ENCODE results near the gene NOTCH1.
A peak's percentile ranks its signal among the peaks of the same experiment; 100 is the strongest.

The NOTCH1 gene

DNA sequence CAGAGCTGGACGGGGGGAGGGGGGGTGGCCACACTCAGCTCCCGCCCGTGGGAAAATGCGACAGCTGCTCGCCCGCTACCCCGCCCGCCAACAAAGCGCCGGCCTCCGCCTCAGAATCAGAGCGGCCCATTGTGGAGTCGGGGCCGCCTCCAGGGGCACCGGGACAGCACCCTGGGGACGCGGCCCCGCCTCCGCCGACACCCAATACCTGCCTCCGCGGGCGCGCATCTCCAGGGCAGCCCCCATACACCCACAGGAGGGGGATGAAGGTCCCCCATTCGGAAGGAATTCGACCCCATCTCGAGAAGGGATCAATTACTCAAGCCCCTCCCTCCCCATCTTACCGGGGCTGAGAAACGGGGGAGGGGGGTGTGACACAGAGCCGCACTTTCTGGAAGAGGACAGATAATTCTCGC is 1.3 kb downstream of the NOTCH1 start:
- peak; percentile 44 for DNase-seq

DNA sequence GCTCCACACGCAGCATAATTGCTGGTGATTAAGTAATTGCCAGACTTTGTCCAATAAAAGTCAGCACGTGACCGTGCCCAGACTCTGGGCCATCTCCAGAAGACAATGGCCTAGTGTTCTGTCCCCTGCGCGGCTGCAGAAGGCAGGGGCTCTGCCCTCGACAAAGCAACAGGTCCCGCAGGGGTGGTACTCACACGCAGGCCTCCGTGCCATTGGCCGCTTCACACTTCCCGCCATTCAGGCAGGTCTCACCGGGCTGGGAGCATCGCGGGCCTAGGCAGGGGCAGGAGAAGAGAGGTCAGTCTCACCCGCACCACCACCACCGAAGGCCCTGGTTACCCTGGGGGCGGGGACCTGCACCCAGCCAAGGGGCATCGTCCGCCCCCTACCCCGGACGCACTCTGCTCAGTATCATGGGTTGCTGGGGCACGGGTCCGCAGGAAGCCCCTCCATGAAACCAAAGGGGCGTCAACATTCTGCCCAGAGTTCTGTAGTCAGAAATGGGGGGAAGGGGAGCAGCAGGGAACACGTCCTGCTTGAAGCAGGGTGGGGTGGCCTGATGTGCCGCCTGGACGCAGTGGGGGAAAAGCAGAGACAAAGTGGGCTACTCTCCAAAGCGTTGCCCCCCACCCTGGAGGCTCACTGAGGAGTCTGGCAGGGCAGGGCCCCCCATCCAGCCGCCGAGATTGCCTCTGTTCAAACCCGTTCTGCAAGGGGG is 1.9 kb downstream of the NOTCH1 start:
- DNase-seq, result no peak

DNA sequence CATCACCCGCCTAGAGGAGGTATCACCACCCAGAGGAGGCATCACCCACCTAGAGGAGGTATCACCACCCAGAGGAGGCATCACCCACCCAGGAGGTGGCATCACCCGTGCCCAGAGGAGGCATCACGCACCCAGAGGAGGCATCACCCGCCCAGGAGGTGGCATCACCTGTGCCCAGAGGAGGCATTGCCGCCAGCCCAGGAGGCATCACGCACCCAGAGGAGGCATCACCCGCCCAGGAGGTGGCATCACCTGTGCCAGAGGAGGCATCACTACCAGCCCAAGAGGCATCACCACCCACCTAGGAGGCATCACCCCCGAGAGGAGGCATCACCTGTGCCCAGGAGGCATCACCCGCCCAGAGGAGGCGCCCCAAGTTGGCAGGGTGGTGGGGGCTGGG is 2.6 kb downstream of the NOTCH1 start:
- no peak for DNase-seq

DNA sequence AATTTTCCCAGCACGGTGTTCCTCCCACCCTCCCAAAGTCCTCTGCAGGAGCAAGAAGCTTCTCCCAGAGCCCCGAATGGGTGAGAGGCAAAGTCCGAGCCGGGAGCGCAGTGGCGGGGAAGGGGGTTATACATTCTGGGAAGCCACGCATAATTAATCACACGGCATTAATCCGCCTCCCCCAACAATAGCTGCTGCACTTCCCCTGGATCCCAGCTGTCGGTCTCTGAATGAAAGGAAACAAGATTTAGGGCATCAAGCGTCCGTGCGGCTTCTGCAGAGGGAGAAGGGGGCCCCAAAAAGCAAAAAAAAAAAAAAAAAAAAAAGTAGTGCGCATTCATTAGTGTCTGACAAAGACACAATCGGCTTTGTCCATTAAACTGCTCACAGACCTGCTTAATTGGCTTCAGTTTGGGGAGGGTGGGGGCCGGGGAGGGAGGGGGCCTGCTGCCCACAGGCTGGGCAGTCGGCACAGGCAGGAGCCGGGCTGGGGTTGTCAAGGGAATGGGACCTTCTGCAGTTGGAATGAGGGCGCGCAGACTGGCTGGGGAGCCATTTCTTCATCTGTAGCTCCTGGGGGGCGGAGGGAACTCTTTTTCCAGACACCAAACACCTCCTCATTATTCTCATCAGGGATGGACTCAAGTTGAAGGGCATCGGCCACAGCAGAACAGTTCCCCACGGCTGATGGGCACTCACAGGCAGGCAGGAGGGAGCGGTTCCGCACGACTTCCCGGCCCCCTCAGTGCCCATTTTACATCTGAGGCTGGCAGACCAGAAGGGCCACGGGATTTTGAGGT is 3.4 kb downstream of the NOTCH1 start:
- no peak for DNase-seq

DNA sequence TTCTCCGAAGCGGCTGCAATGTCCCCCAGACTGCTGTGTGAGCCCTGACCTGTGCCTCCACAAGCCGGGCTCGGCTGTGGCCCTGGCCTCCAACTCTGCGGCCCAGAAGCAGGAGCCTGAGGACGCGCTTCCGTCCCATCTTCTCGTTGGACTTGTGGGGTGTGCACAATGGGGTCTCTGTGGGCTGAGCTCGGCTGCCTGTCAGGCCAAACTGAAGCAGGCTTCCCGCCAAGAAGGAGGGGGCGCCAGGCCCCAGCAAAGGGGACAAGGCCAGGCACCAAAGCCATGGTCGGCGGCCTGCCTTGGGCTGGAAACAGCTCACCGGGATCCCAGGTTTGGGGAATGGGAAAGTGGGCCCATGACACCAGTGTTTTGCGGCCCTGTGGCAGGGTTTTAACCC is 4.1 kb downstream of the NOTCH1 start:
- no peak for DNase-seq

DNA sequence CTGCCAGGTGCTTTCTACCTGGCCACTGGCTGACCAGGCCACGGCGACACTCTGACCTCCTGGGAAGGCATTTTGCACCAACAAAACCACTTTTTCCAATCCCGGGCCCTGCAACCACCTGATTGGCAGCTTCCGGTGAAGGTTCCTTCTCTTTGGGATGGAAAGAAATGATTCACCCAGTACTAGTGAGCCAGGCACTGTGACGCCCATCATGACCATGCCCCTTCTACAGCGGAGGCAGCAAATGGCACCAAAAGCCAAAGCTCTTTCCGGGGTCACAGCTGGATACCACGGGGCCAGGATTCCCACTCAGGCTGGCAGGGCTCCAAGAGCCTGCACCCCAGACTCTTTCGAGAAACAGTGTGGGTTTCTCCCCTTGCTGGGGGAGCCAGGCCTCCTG is 4.7 kb downstream of the NOTCH1 start:
- DNase-seq, result no peak

DNA sequence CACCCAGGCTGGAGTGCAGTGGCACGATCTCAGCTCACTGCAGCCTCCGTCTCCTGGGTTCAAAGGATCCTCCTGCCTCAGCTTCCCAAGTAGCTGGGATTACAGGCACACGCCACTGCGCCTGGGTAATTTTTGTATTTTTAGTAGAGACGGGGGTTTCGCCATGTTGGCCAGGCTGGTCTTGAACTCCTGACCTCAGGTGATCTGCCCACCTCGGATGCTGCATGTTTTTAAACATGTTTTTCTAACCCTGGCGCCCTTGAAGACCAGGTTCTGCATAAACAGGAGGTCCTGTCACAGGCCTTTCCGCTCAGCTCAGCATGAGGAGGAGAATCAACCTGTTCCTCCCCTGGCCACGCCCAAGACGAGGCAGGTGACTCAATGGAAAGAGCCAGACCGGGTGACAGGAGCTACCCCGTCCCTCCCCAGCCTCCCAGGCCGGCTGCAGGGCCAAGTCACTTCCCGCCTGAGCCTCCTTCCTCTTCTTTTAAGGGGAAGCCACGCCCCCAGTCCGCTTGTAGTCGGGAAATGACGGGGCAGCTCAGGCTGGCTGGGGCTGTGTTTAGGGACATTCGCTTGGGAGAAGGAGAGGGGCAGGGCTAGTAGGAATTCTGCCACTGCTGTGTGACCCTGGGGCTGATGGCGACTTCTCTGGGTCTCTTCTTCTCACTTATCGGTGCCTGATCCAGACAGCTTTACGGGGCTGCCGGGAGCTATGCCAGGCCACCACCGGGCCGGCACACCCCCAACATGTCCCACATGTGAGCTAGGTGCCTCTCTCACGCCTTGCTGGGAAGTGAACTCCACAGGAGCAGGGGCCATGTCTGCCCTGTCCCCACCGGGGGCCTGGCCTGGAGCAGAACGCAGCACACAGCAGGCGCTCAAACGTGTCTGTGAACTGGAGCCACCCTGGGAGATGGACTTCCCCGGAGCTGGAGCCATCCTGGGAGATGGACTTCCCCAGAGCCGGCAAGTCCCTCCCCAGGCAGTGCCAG is 6.1 kb downstream of the NOTCH1 start:
- DNase-seq, result peak; percentile 98

DNA sequence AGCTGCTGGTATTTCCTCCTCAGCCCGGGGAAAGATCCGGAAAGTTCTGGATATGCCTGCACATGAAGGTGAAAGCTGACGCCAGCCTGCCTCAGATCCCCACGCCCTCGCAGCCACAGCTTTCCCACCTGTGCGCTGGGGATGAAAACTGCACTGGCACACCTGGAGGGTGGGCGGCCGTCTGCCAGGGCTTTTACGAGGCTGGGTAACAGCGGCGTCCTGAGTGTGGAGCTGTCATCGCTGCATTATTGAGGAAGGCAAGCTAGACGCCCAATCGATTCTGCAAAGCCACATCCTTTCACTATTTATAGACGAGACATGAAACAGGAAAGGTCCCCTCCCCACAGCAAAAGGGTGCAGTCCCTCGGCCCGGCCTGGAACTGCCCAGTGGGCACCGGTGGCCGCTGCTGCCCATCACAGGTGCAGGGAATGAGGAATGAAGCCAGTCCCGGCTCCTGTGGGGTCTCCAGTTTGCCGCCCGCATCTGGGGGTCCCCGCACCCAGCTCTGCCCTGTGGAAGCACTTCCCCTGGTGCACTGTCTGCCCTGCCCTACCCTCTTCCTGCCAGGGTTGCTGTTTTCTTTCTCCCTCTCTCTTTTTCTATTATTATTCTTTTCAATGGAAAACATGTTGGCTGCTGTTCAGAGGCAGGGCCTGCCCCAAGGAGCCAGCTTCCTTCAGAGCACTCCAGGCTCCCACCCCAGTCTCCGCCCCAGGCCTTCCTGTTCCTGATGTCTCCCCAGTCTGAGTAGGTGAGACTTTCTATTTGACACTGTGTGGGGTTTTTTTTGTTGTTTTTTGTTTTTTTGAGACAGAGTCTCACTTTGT is 7.0 kb downstream of the NOTCH1 start:
- peak; percentile 89 for DNase-seq

DNA sequence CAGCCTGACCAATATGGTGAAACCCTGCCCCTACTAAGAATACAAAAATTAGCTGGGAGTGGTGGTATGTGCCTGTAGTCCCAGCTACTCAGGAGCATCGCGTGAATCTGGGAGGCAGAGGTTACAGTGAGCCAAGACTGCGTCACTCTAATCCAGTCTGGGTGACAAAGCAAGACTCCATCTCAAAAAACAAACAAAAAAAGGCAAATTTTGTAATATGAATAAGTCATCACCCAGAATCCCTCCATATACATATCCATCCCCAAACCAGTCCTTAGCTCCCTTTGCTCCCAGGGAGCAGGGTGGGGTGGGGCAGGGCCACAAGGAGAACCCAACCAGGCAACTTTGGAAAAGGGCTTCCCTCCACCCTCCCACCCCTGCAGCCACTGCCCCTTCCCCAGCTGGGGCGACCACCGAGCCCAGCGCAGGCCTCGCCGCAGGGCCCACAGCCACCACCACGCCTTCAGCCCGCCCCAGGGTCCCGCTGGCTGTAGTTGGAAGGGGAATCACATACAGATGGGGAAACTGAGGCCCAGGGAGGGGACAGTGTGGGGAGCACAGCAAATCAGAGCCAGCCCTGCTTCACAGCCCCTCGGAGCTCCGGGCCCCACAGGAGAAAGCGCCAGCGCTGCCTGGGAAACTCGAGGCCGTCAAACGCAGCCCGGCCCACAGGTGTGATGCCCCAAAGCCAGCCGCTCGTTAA is 7.8 kb downstream of the NOTCH1 start:
- DNase-seq, result no peak

DNA sequence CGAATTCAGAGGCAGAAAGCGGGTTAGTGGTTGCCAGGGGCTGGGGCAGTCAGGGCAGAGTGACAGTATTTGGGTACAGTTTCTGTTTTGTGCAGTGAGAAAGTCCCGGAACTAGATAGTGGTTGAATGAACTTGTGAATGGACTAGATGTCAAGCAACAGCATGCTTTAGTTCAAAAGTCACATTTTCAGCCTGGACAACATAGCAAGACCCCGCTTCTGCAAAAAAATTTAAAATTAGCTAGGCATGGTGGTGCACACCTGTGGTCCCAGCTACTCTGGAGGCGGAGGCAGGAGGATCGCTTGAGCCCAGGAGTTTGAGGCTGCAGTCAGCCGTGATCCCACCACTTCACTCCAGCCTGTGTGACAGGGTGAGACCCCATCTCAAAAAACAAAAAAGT is 8.4 kb downstream of the NOTCH1 start:
- DNase-seq, result no peak

DNA sequence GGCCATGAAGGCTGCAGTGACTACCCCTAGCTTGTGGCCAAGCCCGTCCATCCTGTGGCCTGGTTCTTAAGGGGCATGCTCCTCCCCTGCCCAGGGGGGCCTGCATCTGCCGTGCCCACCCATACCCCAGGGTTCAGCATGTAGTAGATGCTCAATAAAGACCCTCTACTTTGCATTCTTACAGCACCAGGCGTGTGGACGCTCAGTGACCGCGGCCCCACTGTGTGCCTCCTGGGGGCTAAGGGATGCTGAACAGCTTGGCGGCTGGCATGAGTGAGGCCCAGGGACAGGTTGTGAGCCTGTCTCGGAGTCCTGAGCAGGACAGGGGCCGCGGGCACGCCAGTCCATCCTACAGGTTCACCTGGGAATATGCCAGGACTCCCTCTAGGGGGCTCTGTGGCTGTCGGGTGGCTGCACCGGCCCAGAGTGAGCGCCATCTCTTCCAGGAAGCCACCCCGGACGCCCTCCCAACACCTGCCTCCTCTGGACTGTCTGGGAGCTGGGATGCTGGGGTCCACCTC is 9.1 kb downstream of the NOTCH1 start:
- DNase-seq, result no peak

DNA sequence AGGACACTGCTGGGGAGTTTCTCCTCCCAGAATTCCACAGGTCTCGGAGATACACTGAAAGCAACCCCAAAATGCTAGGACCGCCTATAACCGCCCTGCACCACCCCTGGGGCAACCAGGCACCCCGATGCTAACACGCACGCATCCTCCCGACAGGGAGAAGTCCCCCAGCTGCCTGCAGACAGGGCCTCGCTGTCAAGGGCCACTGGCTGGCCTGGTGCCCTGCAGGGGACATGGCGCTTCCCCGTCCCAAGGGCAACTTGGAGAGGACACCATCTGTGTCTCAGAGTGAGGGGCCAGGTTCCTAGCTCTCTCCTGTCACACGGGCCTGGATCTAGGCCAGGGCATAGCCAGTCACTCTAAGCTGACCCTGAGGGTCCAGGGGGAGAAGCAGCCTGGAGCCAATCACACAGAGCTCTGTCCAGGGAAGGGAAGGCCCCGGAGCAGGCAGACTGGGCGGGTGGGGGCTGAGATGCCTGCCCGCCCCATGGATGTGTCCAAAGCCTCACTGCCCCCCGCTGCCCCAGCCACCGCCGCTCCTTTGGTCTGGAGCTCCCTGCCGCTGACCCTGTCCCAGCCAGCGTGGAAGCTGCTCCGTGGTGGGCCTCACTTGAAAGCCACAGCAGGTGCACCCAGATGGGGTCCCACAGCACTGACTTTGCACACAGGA is 9.7 kb downstream of the NOTCH1 start:
- no peak for DNase-seq

DNA sequence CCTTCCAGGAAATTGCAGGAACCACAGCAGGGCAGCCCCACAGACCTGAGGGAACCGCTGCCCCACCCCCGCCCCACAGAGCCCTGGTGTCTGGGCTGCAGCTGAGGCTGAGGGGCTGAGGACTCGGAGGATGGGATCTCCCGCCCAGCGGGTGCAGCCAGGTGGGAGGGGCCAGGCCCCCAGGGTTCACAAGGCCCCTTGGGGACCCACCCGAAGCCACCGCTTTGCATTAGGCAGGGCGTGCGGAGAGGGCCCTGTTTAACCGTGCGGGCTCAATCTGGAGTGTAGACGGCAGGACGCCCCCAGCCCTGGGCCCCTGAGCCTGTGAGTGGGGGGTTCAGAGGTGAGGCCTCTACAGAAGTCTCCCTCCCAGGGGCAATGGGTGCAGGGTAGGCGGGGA is 10.8 kb downstream of the NOTCH1 start:
- DNase-seq, result no peak

DNA sequence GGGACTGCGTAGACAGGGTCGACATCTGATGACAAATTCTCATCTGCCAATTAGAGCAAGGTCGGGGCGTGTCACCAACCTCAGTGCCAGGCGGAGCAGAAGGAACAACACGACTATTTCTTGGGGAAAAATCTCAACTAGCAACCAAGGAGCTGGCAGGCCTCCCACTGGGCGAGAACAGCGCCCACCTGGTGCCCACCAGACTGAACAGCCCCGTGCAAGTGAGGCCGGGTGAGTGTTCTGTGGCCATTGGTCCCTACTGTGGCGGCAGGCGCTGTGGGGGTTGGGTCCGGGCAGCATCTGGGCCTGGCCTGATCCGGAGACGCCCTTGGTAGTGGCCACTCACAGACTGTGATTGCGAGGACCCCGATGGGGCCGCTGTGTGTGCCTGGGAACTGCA is 11.5 kb downstream of the NOTCH1 start:
- no peak for DNase-seq

DNA sequence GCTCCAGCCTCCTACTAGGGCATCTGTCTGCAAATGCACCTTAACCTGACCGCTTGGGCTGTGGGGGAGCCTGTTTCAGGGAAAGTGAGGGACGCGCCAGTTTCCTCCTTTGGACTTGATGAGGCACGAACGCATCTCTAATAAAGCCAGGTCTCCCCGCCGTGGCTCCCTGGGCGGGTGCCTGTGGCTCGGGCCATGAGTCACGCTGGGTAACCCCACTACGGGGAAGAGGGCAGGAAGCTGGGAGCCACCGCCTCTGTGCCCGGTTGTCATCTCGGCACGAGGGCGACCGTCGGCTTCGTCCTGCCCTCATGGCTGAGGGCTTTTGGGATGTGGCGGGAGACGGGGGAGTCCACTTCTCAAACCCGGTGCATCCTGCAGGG is 12.1 kb downstream of the NOTCH1 start:
- peak; percentile 86 for DNase-seq

DNA sequence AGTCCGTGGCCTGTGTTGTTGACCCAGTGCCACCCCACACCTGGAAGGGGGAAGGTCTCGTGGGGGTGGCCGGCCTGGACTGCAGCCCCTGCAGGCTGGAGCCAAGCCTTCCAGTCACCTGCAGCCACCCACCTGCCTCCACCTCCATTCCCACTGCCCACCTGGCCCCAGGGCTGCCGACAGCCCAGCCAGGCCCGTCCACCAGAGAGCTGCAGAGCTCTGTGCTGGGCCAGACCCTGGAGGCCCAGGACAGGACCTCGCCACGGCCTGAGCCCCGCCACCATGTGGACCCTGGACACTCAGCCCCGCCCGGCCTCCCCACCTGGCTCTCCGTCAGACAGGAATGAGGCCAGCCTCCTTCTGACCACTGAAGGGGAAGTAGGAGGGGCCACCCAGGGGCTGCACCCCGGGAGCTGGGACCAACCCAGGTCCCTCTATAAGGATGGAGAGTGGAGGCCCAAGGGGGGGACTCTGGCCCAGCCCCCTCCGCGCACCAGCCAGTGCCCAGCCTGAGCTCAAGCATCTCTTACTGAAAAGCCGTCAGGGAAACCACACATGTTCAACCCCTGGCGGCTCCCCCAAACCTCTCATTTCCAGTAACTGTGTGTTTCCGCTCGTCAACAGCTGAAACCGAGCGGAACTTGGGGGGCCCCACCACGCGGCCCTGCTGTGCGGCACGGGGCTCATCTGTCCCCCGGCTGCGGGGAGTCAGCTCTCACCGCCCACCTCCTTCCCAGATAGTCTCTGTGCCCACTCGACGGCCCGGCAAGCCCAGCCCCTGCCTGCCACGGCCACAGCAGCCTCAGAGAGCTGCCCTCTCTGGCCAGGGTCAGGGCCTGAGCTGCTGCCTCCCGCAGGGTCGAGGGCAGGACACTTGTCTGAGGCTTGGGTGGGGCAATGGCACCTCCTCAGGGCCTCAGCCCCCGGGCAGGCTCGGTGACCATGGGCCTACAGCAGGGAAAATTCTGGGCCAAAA is 12.8 kb downstream of the NOTCH1 start:
- peak; percentile 75 for DNase-seq

DNA sequence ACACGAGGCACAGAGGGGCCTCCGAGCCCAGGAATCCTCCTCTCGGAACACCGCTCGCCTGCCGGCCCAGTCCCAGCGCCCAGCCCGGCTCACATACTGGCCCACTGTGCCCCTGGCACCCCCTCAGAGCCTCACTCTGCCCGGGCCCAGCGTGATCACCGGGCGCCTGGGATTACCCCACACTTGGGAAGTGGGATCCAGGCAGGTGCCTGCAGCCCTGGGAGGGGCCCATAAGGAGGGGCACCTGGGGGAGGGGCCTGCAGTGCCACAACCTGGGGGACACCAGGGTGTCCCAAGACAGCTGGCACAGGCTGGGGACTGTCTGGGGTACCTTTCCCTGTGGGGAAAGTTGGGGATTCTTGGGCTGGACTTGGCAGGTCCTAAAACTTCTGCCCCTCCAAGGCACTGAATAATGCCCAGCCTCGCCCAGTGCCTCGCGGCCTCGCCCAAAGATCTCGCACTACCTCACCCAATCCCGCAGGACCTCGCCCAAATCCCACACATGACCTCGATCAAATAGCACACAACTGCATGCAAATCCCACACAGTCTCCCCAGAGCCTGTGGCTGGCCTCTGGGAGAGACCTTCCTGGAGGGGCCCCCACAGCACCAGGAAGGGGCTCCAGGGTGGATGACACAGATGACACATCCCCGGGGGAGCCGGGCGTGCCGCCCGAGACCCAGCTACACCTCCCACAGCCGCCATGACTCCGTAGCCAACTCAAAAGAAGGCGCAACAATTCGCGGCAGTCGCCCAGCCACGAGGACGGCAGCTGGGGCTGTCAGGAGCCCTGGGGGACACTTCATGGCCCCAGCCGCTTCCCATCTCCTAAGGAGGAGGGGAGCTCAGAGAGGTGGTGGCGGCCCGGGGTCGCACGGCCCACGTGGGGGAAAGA is 13.7 kb downstream of the NOTCH1 start:
- no peak for DNase-seq

DNA sequence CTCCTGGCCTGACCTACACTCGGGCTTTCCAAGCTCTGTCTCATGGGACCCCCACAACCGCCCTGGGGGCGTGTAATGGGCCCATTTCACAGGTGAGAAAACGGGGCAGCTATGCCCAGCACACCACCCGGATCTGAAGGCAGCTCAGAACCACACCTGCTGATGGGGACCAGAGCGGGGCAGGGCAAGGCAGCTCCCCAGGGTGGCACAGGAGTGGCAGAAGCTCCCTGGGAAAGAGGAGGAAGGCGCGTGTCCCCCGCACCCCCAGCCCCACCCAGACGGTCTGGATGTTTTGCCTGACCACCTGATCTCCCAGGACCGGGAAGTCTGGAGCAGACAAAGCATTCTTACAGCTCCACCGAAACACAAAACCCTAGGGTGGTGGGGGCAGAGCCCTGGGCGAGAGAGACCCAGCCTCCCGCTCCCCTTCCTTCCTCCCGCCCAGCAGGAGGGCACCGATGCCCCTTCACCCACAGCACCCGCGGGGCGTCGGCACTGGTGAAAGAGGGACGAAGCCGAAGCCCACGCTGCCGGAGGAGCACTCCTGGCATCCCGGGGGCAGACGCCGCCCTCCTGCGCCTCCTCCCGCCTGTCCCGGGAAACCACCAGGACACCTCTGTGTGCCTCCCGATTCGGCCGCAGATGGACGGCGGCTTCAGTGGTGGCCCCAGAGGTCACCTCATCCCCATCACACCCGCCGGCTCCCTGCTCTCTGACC is 14.5 kb downstream of the NOTCH1 start:
- DNase-seq, result no peak
